A673 (cell line): Measurements from ENCODE around the gene CAV1.

ENCODE experiments used
- EZH2 ChIP-seq: fragments of 200-600 bp; sonication (generic); IDR thresholded peaks from 2 replicates; pipeline ENCODE4 v1.6.1; 2017; ENCODE audit warnings: borderline replicate concordance, low read depth, mild to moderate bottlenecking, mixed read lengths, antibody characterized with exemption, low read length; ENCODE audit not compliant: poor library complexity, severe bottlenecking
- TF ChIP-seq, protein P1 (sequence below): fragments of 300-800, 200-600 bp; sonication (generic); conservative IDR thresholded peaks from 2 replicates; pipeline ENCODE4 v1.5.1; 2017; ENCODE audit warnings: low read depth, mild to moderate bottlenecking, antibody characterized with exemption, low read length, moderate library complexity, mixed read lengths

DNA sequence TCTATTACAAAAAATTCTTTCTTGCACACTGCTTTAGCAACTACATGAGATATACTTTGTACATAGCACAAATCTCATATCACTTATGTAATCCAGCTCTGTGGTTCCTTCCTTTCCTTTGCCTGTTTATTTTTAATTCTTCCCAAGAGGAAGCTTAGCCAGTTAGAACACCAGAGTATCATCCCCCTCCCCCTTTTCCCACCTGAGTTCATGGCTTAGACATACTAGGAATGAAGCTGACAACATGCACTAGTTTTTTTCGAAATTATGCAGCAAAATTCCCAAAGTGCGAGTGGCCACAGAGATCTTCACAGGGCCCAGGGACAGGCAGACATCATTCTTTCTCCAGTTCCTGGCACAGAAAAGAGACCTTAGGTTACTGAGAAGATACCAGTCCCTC is 17.8 kb downstream of the CAV1 start:
- no peak for TF ChIP-seq EZH2
- TF ChIP-seq, protein P1, sequence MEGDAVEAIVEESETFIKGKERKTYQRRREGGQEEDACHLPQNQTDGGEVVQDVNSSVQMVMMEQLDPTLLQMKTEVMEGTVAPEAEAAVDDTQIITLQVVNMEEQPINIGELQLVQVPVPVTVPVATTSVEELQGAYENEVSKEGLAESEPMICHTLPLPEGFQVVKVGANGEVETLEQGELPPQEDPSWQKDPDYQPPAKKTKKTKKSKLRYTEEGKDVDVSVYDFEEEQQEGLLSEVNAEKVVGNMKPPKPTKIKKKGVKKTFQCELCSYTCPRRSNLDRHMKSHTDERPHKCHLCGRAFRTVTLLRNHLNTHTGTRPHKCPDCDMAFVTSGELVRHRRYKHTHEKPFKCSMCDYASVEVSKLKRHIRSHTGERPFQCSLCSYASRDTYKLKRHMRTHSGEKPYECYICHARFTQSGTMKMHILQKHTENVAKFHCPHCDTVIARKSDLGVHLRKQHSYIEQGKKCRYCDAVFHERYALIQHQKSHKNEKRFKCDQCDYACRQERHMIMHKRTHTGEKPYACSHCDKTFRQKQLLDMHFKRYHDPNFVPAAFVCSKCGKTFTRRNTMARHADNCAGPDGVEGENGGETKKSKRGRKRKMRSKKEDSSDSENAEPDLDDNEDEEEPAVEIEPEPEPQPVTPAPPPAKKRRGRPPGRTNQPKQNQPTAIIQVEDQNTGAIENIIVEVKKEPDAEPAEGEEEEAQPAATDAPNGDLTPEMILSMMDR = no peak
